DND-41 (cell line): Measurements from ENCODE around the gene SLC12A7.

Experiments
- CTCF ChIP-seq: IDR thresholded peaks from 2 replicates; pipeline ENCODE4 v1.5.1; 2012; ENCODE audit warnings: borderline replicate concordance, low read length, moderate library complexity, mild to moderate bottlenecking; ENCODE audit not compliant: poor library complexity, severe bottlenecking; ENCODE audit errors: extremely low read depth
- EZH2 ChIP-seq: IDR thresholded peaks from 3 replicates; pipeline ENCODE4 v1.6.1; 2012; ENCODE audit warnings: borderline replicate concordance, low read depth, mild to moderate bottlenecking, moderate library complexity, low read length, inconsistent platforms; ENCODE audit not compliant: severe bottlenecking

DNA sequence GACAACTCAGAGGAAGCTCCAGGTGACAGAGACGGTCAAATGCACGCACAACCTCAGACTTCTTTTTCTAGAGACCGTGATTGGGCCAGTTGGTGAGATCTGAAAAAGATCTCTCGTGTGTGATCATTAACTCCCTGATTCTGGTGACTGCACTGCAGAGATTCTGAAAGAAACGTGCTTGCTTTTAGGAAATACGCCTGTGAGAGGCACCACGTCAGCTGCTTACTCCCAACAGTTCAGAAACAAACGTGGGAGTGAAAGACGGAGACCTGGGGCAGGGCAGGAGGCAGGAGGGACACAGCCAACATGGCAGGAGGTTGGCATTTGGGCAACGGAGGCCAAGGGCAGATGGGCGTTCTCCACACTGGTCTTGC lies 15.9 kb downstream of the SLC12A7 start:
- TF ChIP-seq CTCF: no peak
- TF ChIP-seq EZH2: no peak
